ENCODE data around the gene ZNF334.
A peak's percentile ranks its signal among the peaks of the same experiment; 100 is the strongest.

ZNF334 gene

DNA sequence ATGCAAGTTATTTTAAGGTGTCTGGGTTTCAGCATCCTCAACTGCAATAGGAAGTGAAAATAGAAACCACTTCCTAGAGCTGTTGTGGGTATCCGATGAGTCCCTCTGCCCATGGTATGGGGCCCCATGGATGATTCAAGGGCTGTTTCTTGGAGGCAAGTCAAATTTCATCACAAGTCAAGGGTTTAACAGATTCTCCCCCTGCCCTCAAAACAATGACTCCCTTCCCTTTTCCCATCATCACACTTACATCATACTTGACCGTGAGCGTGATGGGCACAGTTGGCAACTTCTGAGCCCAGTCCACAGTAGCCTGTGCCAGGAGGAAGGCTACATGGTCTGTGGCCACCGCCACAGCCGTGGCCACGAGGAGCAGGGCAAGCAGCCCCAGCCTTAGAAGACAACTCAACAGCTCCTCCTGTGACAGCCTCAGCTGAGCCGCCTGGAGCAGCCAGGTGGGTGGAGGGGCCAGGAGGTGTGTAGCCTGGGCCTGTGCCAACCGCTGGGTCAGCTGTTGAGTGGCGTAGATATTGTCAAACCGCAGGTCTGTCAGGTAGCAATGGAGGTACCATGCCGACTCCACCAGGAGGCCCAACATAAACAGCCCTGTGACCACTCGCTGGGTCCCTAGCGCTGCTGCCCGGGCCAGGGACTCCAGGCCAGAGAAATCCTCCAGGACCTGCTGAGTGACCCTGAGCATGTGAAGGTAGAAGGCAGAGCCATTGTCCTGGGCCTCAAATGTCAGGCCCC, 31.9 kb upstream of the ZNF334 start:
- H3K4me1 ChIP-seq (ENCODE audit: control extremely low read depth in 1 of 4, control insufficient read depth in 4 of 4, insufficient read depth in 4 of 4, low read length in 3 of 4): peaks cover 6 to 36% (median 33%) of the 10 kb centered on the region in 4 experiments
- DNase-seq: peak; percentile 71 to 90 (median 90)
- ChIA-PET POLR2A (interaction anchor here (0.9 kb wide), 1 partner anchor 8 kb away, joined by 3 read pairs; no protein-coding TSS in a partner anchor), CTCF (interaction anchor here (0.9 to 2.4 kb wide), 16 partner anchors 8 to 141 kb away, joined by 3 to 11 read pairs (median 7); no protein-coding TSS in a partner anchor)
- WGBS (ENCODE audit: insufficient coverage): 64% methylated on average over 11 of the region's 14 CpGs
- H3K36me3 ChIP-seq (ENCODE audit: control insufficient read depth in 4 of 4, insufficient read depth in 4 of 4, low read length in 3 of 4): no peaks in the 10 kb centered on the region
- H3K27ac ChIP-seq (ENCODE audit: insufficient read depth in 1 of 2, low read depth in 1 of 2, low read length in 2 of 2, poor library complexity in 1 of 2, severe bottlenecking in 2 of 2): no peak overlapping the region
- peaks cover 0 to 10% (median 0%) of the 10 kb centered on the region in 5 experiments for H3K27me3 ChIP-seq (replicated peaks in 2 of 5; ENCODE audit: control insufficient read depth in 4 of 5, insufficient read depth in 5 of 5, low read length in 4 of 5)
- no peaks in the 10 kb centered on the region for H3K9me3 ChIP-seq (ENCODE audit: control extremely low read depth in 1 of 5, control insufficient read depth in 4 of 5, insufficient read depth in 2 of 5, low read depth in 1 of 5, low read length in 4 of 5)
- peak overlapping the region in 1 of 7 experiments; percentile 32 for H3K4me3 ChIP-seq (ENCODE audit: control insufficient read depth in 1 of 7, extremely low read depth in 1 of 7, insufficient read depth in 4 of 7, low read depth in 2 of 7, low read length in 6 of 7)

DNA sequence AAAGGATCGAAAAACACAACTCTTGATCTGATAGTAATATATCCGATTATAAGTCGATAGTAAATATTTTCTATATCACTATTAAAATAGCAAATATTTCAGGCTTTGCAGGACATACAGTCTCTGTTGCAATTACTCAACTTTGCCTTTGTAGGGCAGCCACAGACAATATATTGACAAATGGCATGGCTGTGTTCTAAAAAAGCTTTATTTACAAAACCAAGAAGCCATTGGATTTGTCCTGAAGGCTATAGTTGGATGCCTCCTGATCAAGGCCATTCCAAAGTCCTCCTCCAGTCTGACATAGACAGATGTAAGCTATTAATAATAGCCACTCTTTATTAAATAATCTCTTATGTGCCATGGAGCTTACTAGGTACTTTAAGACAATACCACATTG, 31.2 kb upstream of the ZNF334 start:
- Histone ChIP-seq H3K36me3 (ENCODE audit: control insufficient read depth in 4 of 4, insufficient read depth in 4 of 4, low read length in 3 of 4) (no peaks in the 10 kb centered on the region), H3K9me3 (ENCODE audit: control extremely low read depth in 1 of 5, control insufficient read depth in 4 of 5, insufficient read depth in 2 of 5, low read depth in 1 of 5, low read length in 4 of 5) (no peaks in the 10 kb centered on the region), H3K27ac (ENCODE audit: insufficient read depth in 1 of 2, low read depth in 1 of 2, low read length in 2 of 2, poor library complexity in 1 of 2, severe bottlenecking in 2 of 2) (no peak overlapping the region), H3K27me3 (replicated peaks in 2 of 5; ENCODE audit: control insufficient read depth in 4 of 5, insufficient read depth in 5 of 5, low read length in 4 of 5) (peaks cover 0 to 10% (median 0%) of the 10 kb centered on the region in 5 experiments), H3K4me3 (ENCODE audit: control insufficient read depth in 1 of 7, extremely low read depth in 1 of 7, insufficient read depth in 4 of 7, low read depth in 2 of 7, low read length in 6 of 7) (no peak overlapping the region), H3K4me1 (ENCODE audit: control extremely low read depth in 1 of 4, control insufficient read depth in 4 of 4, insufficient read depth in 4 of 4, low read length in 3 of 4) (peaks cover 3 to 29% (median 26%) of the 10 kb centered on the region in 4 experiments)
- ChIA-PET POLR2A (interaction anchor here (0.9 kb wide), 1 partner anchor 8 kb away, joined by 3 read pairs; no protein-coding TSS in a partner anchor), CTCF (interaction anchor here (0.7 to 2.4 kb wide), 19 partner anchors 9 to 142 kb away, joined by 3 to 11 read pairs (median 6); no protein-coding TSS in a partner anchor)
- DNase-seq: peak in 1 of 3 donors; percentile 16
- WGBS (ENCODE audit: insufficient coverage): no CpG with 5 or more reads among the region's 3 CpGs

- ChIA-PET POLR2A (no interaction called here), CTCF (interaction anchor here (0.7 to 2.4 kb wide), 14 partner anchors 9 to 142 kb away, joined by 3 to 11 read pairs (median 6); no protein-coding TSS in a partner anchor)
- 64% methylated on average over 1 of the region's 1 CpG for whole genome bisulfite sequencing (ENCODE audit: insufficient coverage)
- Histone ChIP-seq H3K4me1 (ENCODE audit: control extremely low read depth in 1 of 4, control insufficient read depth in 4 of 4, insufficient read depth in 4 of 4, low read length in 3 of 4) (peaks cover 3 to 27% (median 25%) of the 10 kb centered on the region in 4 experiments), H3K9me3 (ENCODE audit: control extremely low read depth in 1 of 5, control insufficient read depth in 4 of 5, insufficient read depth in 2 of 5, low read depth in 1 of 5, low read length in 4 of 5) (no peaks in the 10 kb centered on the region), H3K27me3 (replicated peaks in 2 of 5; ENCODE audit: control insufficient read depth in 4 of 5, insufficient read depth in 5 of 5, low read length in 4 of 5) (peaks cover 0 to 10% (median 0%) of the 10 kb centered on the region in 5 experiments), H3K4me3 (ENCODE audit: control insufficient read depth in 1 of 7, extremely low read depth in 1 of 7, insufficient read depth in 4 of 7, low read depth in 2 of 7, low read length in 6 of 7) (no peak overlapping the region), H3K27ac (ENCODE audit: insufficient read depth in 1 of 2, low read depth in 1 of 2, low read length in 2 of 2, poor library complexity in 1 of 2, severe bottlenecking in 2 of 2) (no peak overlapping the region), H3K36me3 (ENCODE audit: control insufficient read depth in 4 of 4, insufficient read depth in 4 of 4, low read length in 3 of 4) (no peaks in the 10 kb centered on the region)
- DNase-seq: no peak
Observed at GRCh38 chr20:46543959-46544358, 30.6 kb upstream of the ZNF334 start.

- no peak overlapping the region for H3K27ac ChIP-seq (ENCODE audit: insufficient read depth in 1 of 2, low read depth in 1 of 2, low read length in 2 of 2, poor library complexity in 1 of 2, severe bottlenecking in 2 of 2)
- no peaks in the 10 kb centered on the region for H3K9me3 ChIP-seq (ENCODE audit: control extremely low read depth in 1 of 5, control insufficient read depth in 4 of 5, insufficient read depth in 2 of 5, low read depth in 1 of 5, low read length in 4 of 5)
- peaks cover 0 to 10% (median 2%) of the 10 kb centered on the region in 5 experiments for H3K27me3 ChIP-seq (replicated peaks in 2 of 5; ENCODE audit: control insufficient read depth in 4 of 5, insufficient read depth in 5 of 5, low read length in 4 of 5)
- ChIA-PET POLR2A (no interaction called here), CTCF (no interaction called here)
- H3K4me3 ChIP-seq (ENCODE audit: control insufficient read depth in 1 of 7, extremely low read depth in 1 of 7, insufficient read depth in 4 of 7, low read depth in 2 of 7, low read length in 6 of 7): no peak overlapping the region
- no peak for DNase-seq
- H3K36me3 ChIP-seq (ENCODE audit: control insufficient read depth in 4 of 4, insufficient read depth in 4 of 4, low read length in 3 of 4): no peaks in the 10 kb centered on the region
- peaks cover 3 to 27% (median 25%) of the 10 kb centered on the region in 4 experiments for H3K4me1 ChIP-seq (ENCODE audit: control extremely low read depth in 1 of 4, control insufficient read depth in 4 of 4, insufficient read depth in 4 of 4, low read length in 3 of 4)
- WGBS (ENCODE audit: insufficient coverage): 79% methylated on average over 2 of the region's 4 CpGs
Observed at GRCh38 chr20:46543033-46543432, 29.7 kb upstream of the ZNF334 start.

DNA sequence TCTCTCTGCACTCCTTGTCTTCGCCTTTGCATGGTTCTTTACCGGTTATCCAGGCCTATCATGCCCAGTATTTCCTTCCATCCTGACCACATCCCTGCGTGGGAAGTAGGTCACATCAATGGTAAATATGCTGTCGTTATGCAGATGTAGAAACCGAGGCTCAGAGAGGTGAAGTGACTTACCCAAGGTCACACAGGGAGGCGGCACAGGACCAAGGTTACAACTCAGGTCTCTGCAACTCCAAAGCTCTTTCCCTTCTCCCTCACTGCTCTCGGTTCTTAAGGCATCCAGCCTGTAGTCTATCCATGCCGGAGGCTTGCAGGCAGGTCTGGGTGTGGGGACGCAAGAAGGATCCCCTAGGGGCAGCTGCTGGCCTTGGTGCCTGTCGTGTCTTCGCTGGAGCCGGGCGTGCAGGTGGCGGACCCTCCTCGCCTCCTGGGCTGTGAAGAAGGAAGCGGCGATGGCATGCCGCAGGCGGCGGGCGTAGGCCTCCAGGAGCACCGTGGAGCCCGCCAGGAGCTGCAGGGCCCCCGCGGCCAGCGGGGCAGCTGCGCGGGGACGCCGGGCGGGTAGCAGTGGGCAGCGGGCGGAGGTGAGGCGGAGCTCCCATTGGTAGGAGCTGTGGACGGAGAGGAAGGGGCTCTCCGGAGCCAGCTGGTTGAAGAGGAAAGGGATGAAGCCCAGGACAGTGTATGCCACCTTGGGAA, 28.0 kb upstream of the ZNF334 start:
- POLR2A ChIA-PET: no interaction called here
- Histone ChIP-seq H3K36me3 (ENCODE audit: control insufficient read depth in 4 of 4, insufficient read depth in 4 of 4, low read length in 3 of 4) (no peaks in the 10 kb centered on the region), H3K4me1 (ENCODE audit: control extremely low read depth in 1 of 4, control insufficient read depth in 4 of 4, insufficient read depth in 4 of 4, low read length in 3 of 4) (peaks cover 3 to 19% (median 18%) of the 10 kb centered on the region in 4 experiments), H3K27me3 (replicated peaks in 2 of 5; ENCODE audit: control insufficient read depth in 4 of 5, insufficient read depth in 5 of 5, low read length in 4 of 5) (peaks cover 0 to 10% (median 2%) of the 10 kb centered on the region in 5 experiments), H3K9me3 (ENCODE audit: control extremely low read depth in 1 of 5, control insufficient read depth in 4 of 5, insufficient read depth in 2 of 5, low read depth in 1 of 5, low read length in 4 of 5) (no peaks in the 10 kb centered on the region), H3K4me3 (ENCODE audit: control insufficient read depth in 1 of 7, extremely low read depth in 1 of 7, insufficient read depth in 4 of 7, low read depth in 2 of 7, low read length in 6 of 7) (no peak overlapping the region), H3K27ac (ENCODE audit: insufficient read depth in 1 of 2, low read depth in 1 of 2, low read length in 2 of 2, poor library complexity in 1 of 2, severe bottlenecking in 2 of 2) (no peak overlapping the region)
- WGBS (ENCODE audit: insufficient coverage): 79% methylated on average over 36 of the region's 36 CpGs
- CTCF ChIA-PET: interaction anchor here (0.6 to 3.8 kb wide), 3 partner anchors 13 to 140 kb away, joined by 3 to 15 read pairs (median 8); no protein-coding TSS in a partner anchor
- DNase-seq: no peak

DNA sequence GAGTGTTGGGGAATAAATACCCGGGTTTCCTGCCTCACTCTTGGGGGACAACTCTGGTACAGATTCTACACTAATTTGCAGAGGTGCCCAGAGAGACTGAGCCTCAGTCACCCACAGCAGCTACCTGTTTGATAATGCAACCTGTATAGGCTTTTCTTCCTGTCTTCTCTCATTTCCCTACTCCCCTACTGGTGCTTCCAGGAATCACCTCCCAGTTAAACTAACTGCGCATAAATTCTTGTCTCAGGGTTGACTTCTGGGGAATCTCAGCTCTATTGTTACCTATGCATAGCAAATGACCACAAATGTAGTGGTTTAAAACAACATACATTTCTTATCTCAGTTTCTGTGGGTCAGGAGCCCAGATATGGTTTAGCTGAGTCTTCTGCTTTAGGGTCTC, 25.8 kb upstream of the ZNF334 start:
- Histone ChIP-seq H3K4me3 (ENCODE audit: control insufficient read depth in 1 of 7, extremely low read depth in 1 of 7, insufficient read depth in 4 of 7, low read depth in 2 of 7, low read length in 6 of 7) (no peak overlapping the region), H3K36me3 (ENCODE audit: control insufficient read depth in 4 of 4, insufficient read depth in 4 of 4, low read length in 3 of 4) (no peaks in the 10 kb centered on the region), H3K4me1 (ENCODE audit: control extremely low read depth in 1 of 4, control insufficient read depth in 4 of 4, insufficient read depth in 4 of 4, low read length in 3 of 4) (no peaks in the 10 kb centered on the region), H3K9me3 (ENCODE audit: control extremely low read depth in 1 of 5, control insufficient read depth in 4 of 5, insufficient read depth in 2 of 5, low read depth in 1 of 5, low read length in 4 of 5) (no peaks in the 10 kb centered on the region), H3K27ac (ENCODE audit: insufficient read depth in 1 of 2, low read depth in 1 of 2, low read length in 2 of 2, poor library complexity in 1 of 2, severe bottlenecking in 2 of 2) (no peak overlapping the region), H3K27me3 (replicated peaks in 2 of 5; ENCODE audit: control insufficient read depth in 4 of 5, insufficient read depth in 5 of 5, low read length in 4 of 5) (peaks cover 0 to 10% (median 2%) of the 10 kb centered on the region in 5 experiments)
- POLR2A ChIA-PET: interaction anchor here (0.9 kb wide), 1 partner anchor 11 kb away, joined by 3 read pairs; no protein-coding TSS in a partner anchor
- CTCF ChIA-PET: interaction anchor here (1.5 to 3.8 kb wide), 4 partner anchors 11 to 143 kb away, joined by 4 to 15 read pairs (median 9); no protein-coding TSS in a partner anchor
- no peak for DNase-seq
- 100% methylated on average over 1 of the region's 2 CpGs for WGBS (ENCODE audit: insufficient coverage)

All from common myeloid progenitor, CD34-positive (primary cell).